Lung microvascular endothelial cell (primary cell): ENCODE data around the gene BMP8A. TPM values are rescaled to one million over a fixed set of nuclear protein-coding genes. Genes with fewer than 3 reads are reported as not detected.
"Not testable (repeated sequence)": the region's sequence is repeated elsewhere in the genome, so short reads cannot be mapped to it uniquely, and the experiment has no call there.

Experiments
- DNase-seq, 2 donors: peaks; one replicate each; pipeline versions ENCODE4 v3.0.0 to v3.0.0-alpha.2; 2010; ENCODE audit warnings: low read depth in 2 of 2
- total RNA-seq: library from RNA; depleted of rRNA; stranded (reverse); fragments of >200 nt; gene quantifications from 2 replicates; pipeline ENCODE4 v1.2.1, GENCODE V29; 2014

BMP8A gene
- total RNA-seq, 1 donor from 2014 or later, result 0.40 TPM

DNA sequence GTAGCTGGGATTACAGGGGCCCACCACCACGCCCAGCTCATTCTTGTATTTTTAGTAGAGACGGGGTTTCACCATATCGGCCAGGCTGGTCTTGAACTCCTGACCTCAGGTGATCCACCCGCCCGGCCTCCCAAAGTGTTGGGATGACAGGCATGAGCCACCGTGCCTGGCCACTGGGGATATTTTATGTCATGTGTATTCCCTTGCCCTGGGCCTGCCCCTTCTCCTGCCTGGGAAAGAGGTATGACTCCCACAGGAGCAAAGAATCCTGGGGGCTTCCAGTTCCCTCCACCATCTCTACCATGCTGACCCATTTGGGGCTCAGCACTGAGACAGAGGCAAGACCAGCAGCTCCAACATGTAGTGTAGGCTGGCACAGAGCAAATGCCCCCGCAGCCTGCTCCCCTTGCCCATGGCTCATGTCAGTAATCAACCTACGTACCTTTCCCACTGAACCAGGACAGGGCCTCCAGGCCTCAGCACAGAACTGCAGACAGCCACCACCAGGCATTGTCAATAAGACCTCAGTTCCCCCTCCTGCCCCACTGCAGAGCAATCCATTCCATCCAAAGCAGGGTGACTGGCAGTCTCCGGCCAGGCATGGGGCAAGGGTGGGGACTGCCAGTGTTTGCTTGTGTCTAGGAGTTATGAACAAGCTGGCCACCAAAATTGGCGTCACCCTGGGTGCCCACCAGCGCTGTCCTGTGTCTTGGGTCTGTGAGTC lies 35.2 kb downstream of the BMP8A start:
- no peak for DNase-seq

GRCh38 chr1:39527190-39527579 lies 35.7 kb downstream of the BMP8A start:
- not testable (repeated sequence) for DNase-seq

DNA sequence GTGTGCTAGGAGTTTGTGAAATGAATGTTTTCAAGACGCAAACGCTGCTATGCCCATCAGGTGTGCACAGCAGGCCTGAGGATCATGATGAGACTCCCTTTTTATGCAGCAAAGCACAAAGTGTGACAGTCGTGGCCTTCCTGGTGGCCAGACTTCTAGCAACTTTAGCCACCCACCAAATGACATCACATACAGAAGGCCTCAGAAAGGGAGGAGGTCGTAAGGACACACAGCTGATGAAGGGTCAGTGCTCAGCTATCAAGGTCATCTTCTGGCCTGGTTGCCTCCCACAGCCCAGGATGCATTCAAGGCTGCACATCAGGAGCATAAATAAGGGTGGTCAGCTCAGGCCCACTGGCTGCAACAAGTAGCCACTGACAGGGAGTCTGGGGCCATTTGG lies 36.6 kb downstream of the BMP8A start:
- DNase-seq, result no peak

DNA sequence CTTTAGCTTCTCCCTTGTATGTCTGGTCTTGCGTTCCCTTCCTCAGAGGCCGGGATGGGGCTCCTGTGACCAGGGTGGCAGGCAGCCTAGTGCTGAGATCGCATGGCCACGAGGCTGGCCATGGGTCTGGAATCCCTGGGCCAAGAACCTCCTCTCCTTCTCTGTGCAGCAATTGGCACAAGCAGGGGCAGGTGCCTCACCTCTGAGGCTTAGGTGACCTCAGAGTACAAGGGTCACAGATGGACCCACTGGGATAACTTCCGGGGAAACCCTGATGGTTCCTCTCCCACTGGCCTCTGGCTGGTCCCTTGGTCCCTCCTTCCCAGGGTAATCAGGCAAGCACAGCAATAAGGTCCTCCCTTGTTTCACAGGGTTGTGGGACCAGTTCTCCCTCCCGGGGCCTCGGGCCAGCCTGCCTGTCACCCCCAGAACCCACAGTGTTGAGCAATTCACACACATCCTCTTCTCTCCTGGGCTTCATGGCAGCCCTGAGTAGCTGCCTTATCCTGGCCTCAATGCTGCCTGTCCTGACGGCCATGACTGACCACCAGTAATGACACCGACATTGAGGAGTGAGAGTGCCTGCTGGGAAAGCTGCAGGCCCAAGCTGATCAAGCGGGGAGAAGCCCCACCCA lies 38.6 kb downstream of the BMP8A start:
- DNase-seq, result no peak

DNA sequence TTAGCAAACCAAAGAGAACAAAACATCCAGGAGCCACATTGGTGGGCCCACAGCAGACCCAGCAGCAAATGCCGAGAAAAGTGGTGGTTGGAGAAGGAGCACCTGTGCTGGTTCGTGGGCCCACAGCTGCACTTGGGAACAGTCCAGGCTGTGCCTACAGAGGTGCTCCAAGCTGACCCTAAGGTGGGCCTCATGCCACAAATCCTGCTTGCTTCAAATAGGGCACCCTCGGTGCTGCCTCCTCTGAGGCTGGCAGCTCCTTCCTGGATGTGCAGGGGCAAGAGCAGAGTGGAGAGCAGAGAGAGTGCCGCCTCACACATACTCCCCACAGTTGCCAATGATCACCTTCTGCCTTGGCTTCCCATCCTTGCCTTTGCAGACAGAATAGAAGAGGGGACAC lies 40.1 kb downstream of the BMP8A start:
- DNase-seq, result no peak

DNA sequence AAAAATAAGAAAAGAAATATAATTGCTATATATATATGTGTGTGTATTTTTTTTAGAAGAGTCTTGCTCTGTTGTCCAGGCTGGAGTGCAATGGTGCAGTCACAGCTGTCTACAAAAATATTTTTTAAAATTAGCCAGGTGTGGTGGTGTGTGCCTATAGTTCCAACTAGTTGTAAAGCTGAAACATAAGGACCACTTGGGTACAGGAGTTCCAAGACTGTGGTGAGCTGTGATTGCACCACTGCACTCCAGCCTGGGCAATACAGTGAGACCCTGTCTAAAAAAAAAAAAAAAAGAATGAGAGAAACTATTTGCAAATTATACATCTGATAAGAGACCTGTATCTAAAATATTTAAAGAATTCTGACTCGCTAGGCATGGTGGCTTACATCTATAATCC lies 42.0 kb downstream of the BMP8A start:
- DNase-seq, result no peak

GRCh38 chr1:39538531-39539251 lies 47.3 kb downstream of the BMP8A start:
- DNase-seq, result no peak

GRCh38 chr1:39539252-39539790 lies 47.9 kb downstream of the BMP8A start:
- DNase-seq, result peak; percentile 81 to 88

DNA sequence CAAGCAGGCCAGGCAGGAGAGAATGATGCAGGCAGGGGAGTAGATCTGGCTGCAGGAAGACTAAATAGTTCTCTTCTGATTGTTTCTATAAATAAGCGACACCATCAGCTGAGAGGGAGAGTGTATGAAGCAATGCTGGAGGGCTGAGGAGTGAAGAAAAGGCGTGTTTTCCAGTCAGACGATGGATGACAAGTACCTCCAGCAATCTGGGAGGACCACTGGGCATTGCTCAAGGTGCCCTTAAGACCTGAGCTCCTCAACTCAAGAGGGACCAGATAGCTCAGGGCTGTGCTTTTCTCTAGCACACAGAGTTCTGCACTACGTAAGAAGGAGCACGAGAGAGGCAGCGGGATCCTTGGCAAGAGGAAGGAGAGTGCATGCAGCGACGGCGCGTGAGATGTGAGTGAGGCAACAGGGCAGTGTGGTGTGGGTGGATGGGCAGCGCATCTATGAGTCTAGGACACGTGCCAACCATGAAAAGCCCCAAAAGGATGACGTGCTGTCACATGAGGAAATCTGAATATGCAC lies 49.1 kb downstream of the BMP8A start:
- peak in 1 of 2 donors; percentile 92 for DNase-seq

- DNase-seq, result no peak
Measured at GRCh38 chr1:39542924-39543323, 51.5 kb downstream of the BMP8A start.

DNA sequence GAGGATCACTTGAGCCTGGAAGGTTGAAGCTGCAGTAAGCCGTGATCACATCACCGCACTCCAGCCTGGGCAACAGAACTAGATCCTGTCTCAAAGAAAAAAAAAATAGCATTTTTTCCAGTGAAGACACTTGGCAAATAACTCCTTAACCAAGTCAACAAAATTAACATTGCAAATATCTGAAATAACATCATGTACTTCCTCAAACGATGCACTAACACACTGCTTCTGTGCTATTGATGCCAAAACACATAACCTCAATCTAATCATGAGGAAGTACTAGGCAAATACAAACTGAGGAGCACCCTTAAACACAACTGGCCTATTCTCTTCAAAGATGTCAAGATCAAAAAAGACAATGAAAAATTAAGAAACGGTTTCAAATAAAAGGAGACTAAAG lies 52.9 kb downstream of the BMP8A start:
- no peak for DNase-seq

GRCh38 chr1:39545531-39545930 lies 54.1 kb downstream of the BMP8A start:
- no peak for DNase-seq

DNA sequence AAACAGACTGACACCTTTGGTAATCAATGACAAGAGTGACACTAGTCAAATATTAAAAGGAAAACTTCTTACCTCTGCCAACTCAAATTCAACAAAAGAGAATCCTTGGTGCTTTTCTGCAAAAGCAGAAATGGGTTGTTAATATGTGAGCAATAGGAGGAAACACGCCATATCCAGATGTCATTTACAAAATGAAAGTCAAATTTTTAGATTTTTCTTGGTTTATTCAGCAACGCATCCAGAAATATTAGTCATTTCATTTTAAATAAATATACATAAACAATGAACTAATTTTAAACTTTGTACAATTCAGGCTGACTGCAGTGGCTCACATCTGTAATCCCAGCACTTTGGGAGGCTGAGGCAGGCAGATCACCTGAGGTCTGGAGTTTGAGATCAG lies 62.8 kb downstream of the BMP8A start:
- DNase-seq, result no peak

GRCh38 chr1:39561279-39561678 lies 69.8 kb downstream of the BMP8A start:
- DNase-seq, result no peak

- DNase-seq, result no peak
Measured at GRCh38 chr1:39562886-39563285, 71.5 kb downstream of the BMP8A start.

- no peak for DNase-seq
Measured at GRCh38 chr1:39563669-39564068, 72.2 kb downstream of the BMP8A start.

DNA sequence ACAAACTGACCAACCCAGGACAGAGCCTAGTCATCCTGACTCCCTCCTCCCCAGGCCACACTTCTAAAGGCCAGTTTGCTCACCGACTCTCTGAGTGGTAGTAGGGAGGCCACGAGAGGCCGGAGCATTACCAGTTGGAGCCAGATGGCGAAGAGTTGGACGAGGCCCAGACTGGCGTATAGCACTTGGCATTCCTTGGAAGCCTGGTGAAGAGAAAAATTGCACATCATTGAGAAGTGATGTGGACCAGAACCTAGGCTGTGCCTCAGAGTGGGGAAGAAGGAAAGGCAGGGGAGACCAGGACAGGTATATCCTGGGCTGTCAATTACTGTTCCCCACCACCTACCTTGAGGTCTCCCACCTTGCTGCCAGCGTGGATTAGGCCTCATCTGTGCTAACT lies 72.9 kb downstream of the BMP8A start:
- no peak for DNase-seq

- DNase-seq, result no peak
Measured at GRCh38 chr1:39564941-39565340, 73.5 kb downstream of the BMP8A start.

GRCh38 chr1:39566441-39567137 lies 75.2 kb downstream of the BMP8A start:
- no peak for DNase-seq

DNA sequence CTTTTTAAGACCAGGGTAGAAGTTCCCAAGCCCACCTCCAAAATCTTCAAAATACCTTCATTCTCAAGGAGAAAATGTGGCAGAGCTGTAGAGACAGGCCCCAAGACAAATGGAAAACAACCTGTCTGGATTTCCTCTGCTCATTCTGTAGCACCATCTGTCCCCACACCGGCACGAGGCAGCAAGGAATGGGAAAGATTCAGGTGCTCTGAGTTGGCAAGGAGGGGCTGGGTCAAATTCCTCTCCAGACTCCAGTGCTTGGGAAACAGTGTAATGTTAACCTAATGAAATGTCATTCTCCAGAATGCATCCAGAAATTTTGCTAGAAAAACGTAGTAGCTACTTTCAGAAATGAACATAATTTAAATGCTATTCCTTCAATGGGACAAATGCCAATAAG lies 75.9 kb downstream of the BMP8A start:
- DNase-seq, result no peak

- DNase-seq, result no peak
Measured at GRCh38 chr1:39568208-39568607, 76.8 kb downstream of the BMP8A start.

DNA sequence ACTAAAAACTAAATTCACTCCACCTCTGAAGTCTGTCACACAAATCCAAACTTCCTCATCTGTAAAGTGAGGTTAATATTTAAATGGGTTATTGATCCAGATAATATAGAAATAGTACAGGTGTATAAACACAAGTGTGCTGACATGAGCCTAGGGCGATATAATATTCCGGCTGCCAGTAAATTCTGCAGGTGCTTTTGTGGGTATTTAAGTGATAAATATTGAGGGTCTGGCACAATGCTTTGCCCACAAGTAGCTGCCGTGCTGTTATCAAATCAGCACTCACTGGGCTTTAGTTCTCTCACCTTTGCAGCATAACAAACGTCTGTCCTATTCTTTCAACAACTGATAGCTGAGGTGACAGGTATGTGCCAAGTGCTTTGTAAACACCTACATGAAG lies 77.6 kb downstream of the BMP8A start:
- DNase-seq, result no peak
